ENCODE data around the gene INPP4B.
A peak's percentile ranks its signal among the peaks of the same experiment; 100 is the strongest.

The INPP4B gene

GRCh38 chr4:142231787-142232186 lies 614.3 kb downstream of the INPP4B start:
- Histone ChIP-seq H3K9ac (no peak overlapping the region), H4K20me1 (no peaks in the 10 kb centered on the region), H3K4me3 (no peak overlapping the region), H3K36me3 (no peaks in the 10 kb centered on the region), H3K27ac (no peak overlapping the region), H3K4me2 (no peak overlapping the region), H3K4me1 (no peaks in the 10 kb centered on the region), H3K27me3 (no peaks in the 10 kb centered on the region), H3K9me3 (no peaks in the 10 kb centered on the region)
- no peak for TF ChIP-seq Cebpa-rat (IDR thresholded peaks at IDR 0.05)

DNA sequence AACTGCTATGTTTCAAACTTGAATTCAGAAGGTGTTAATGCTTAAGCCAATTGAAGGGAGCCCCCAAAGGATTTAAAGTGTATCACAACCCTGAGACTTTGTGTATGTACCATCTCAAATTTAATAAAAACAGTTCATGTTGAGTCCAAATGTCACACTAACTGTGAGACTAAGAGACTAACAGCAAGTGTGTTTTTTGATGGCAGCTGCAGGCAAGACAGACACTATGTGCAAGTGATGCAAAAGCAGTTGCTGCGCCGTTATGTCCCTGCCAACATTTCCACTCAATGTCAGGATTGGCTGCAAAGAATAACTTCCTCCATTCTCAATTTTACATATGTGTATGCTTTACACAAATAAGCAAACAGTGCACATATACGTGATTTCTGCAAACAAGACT lies 615.1 kb downstream of the INPP4B start:
- no peak for TF ChIP-seq Cebpa-rat (IDR thresholded peaks at IDR 0.05)
- Histone ChIP-seq H4K20me1 (no peaks in the 10 kb centered on the region), H3K9me3 (no peaks in the 10 kb centered on the region), H3K36me3 (no peaks in the 10 kb centered on the region), H3K27ac (no peak overlapping the region), H3K27me3 (no peaks in the 10 kb centered on the region), H3K4me2 (no peak overlapping the region), H3K9ac (no peak overlapping the region), H3K4me1 (no peaks in the 10 kb centered on the region), H3K4me3 (no peak overlapping the region)

DNA sequence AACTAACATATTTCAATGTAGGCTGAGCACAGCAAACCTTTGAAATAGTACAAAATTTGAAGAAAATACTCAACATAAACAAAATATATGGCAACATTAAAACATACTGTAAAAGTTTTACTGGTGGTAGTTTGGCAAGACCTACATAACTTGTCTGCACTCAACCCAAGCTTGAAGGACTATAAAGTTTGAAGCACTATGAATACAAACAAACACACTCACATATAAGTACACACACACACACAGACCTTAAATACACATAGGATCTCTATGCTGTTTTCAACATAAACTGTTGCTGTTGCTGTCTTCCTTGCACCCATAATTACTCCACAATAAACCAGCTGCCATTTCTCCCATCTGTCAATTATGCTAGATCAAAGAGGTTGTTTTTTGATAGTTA lies 620.1 kb downstream of the INPP4B start:
- Histone ChIP-seq H3K4me3 (no peak overlapping the region), H3K4me1 (no peaks in the 10 kb centered on the region), H3K27me3 (no peaks in the 10 kb centered on the region), H3K36me3 (no peaks in the 10 kb centered on the region), H4K20me1 (no peaks in the 10 kb centered on the region), H3K4me2 (no peak overlapping the region), H3K9ac (no peak overlapping the region), H3K9me3 (no peaks in the 10 kb centered on the region), H3K27ac (no peak overlapping the region)
- TF ChIP-seq Cebpa-rat (IDR thresholded peaks at IDR 0.05), result no peak

DNA sequence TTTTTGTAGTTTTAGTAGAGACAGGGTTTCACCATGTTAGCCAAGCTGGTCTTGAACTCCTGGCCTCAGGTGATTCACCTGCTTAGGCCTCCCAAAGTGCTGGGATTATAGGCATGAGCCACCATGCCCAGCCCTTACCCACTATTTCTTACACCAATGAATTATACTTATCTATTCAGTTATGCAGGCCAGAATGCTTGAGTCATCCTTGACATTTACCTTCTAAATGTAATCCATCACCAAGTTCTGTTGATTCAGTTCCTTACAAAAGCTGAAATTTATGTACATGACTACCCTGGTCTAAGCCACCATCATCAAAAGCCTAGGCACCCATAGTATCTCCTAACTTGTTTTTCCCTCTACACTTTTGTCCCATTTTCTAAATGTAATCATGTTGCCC lies 624.0 kb downstream of the INPP4B start:
- H3K27ac ChIP-seq, result no peak overlapping the region
- no peak overlapping the region for H3K4me3 ChIP-seq

GRCh38 chr4:142218726-142219125 lies 627.4 kb downstream of the INPP4B start:
- TF ChIP-seq Cebpa-rat (IDR thresholded peaks at IDR 0.05), result no peak
- H4K20me1 ChIP-seq, result no peaks in the 10 kb centered on the region
- H3K4me1 ChIP-seq, result no peaks in the 10 kb centered on the region
- H3K4me2 ChIP-seq, result no peak overlapping the region
- H3K27me3 ChIP-seq, result no peaks in the 10 kb centered on the region
- no peaks in the 10 kb centered on the region for H3K9me3 ChIP-seq
- no peak overlapping the region for H3K27ac ChIP-seq
- H3K36me3 ChIP-seq, result no peaks in the 10 kb centered on the region
- H3K9ac ChIP-seq, result no peak overlapping the region
- no peak overlapping the region for H3K4me3 ChIP-seq

More for the DNA sequence above, 624.0 kb downstream of the INPP4B start:
- Histone ChIP-seq H3K9ac (no peak overlapping the region), H3K27me3 (no peaks in the 10 kb centered on the region), H3K36me3 (no peaks in the 10 kb centered on the region), H3K4me1 (no peaks in the 10 kb centered on the region), H4K20me1 (no peaks in the 10 kb centered on the region), H3K4me2 (no peak overlapping the region), H3K9me3 (no peaks in the 10 kb centered on the region)
- no peak for TF ChIP-seq Cebpa-rat (IDR thresholded peaks at IDR 0.05)

DNA sequence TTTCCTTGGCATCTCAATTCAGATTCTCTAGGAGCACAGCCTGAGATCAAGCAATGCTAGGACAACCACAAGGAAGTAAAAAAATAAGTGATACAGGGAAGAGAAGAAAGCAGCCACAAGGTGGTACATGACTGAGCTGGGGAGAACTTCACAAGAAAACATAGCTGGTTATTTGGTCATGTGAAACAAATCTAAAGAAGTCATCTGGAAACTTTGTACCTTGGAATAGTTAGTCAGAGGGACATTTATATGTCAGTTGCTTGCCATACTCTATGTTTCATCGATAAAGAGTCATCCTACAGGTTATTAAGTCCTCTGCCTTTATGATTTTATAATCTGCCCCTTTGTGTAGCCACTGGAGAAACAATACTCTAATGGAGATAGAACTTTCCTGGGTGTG lies 634.7 kb downstream of the INPP4B start:
- H4K20me1 ChIP-seq, result no peaks in the 10 kb centered on the region
- no peaks in the 10 kb centered on the region for H3K4me1 ChIP-seq
- H3K36me3 ChIP-seq, result no peaks in the 10 kb centered on the region
- no peak overlapping the region for H3K9ac ChIP-seq
- H3K4me2 ChIP-seq, result no peak overlapping the region
- no peaks in the 10 kb centered on the region for H3K27me3 ChIP-seq
- no peaks in the 10 kb centered on the region for H3K9me3 ChIP-seq
- H3K27ac ChIP-seq, result no peak overlapping the region
- no peak for TF ChIP-seq Cebpa-rat (IDR thresholded peaks at IDR 0.05)
- H3K4me3 ChIP-seq, result no peak overlapping the region

DNA sequence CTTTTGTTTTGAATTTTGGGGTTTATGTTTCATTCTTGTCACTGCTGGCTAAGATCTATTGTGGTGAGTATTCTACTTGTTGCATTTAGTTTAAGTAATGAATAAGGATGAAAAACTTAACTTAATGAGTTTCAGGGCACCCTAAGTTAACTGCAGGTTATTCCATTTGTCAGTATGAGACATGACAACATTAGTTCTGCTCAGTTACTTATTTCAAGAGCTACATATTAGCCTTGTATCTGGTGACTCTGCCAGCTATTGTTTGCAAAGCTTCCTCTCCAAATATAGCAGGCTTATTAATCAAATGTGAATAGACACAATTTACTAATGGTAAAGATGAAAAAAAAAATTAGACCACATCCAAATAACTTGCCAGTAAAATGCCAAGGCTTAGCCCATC lies 642.6 kb downstream of the INPP4B start:
- Histone ChIP-seq H3K27me3 (no peaks in the 10 kb centered on the region), H4K20me1 (no peaks in the 10 kb centered on the region), H3K4me3 (no peak overlapping the region), H3K9me3 (no peaks in the 10 kb centered on the region), H3K4me1 (peaks cover 7% of the 10 kb centered on the region), H3K4me2 (no peak overlapping the region), H3K9ac (no peak overlapping the region), H3K36me3 (no peaks in the 10 kb centered on the region), H3K27ac (no peak overlapping the region)
- TF ChIP-seq Cebpa-rat (IDR thresholded peaks at IDR 0.05), result no peak

DNA sequence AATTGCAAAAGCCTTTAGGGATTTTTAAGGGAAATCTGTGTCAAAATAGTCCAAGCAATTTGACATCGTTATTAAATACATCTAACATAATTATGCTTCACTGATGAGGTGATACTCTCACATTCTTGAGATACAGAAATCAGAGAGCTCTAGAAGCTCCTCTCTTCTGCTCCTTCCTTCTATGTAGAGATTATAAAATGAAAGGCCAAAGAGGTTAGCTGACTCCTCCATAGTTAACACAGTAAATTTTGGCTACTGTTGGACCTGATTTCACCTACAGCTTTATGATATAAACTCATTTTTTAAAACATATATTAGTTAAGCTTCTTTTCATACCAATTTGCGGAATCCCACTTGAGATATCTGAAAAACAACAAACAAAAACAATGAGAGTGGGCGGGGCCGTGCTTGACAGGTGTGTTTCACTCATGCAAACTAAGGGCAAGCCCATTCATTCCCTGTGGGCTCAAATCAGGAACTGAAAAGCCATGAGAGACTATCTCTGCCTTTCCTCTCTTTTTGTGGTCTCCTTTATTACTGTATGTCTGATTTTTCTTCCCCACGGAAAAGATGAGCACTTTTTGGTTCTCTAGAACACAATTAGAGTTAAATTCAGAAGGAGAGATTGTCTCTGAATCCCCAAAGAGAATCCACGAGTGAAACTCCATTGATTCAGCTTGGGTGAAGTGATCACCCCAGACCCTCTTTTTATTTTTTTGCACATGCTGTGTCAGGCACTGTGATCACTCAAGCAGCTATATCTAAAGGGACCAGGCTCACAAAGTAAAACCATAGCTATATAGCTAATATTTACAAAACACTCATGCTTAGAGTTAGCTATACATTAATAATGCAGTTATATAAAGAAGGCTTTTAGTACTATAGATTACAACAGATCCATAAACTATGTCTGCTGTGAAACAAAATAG lies 643.4 kb downstream of the INPP4B start:
- Histone ChIP-seq H3K9me3 (no peaks in the 10 kb centered on the region), H3K27ac (no peak overlapping the region), H3K4me3 (no peak overlapping the region), H3K4me1 (peaks cover 7% of the 10 kb centered on the region), H3K4me2 (peak overlapping the region; percentile 50; the same call in 1 of the 2 replicates), H3K27me3 (no peaks in the 10 kb centered on the region), H3K36me3 (no peaks in the 10 kb centered on the region), H4K20me1 (no peaks in the 10 kb centered on the region), H3K9ac (no peak overlapping the region)
- TF ChIP-seq Cebpa-rat (IDR thresholded peaks at IDR 0.05), result no peak

DNA sequence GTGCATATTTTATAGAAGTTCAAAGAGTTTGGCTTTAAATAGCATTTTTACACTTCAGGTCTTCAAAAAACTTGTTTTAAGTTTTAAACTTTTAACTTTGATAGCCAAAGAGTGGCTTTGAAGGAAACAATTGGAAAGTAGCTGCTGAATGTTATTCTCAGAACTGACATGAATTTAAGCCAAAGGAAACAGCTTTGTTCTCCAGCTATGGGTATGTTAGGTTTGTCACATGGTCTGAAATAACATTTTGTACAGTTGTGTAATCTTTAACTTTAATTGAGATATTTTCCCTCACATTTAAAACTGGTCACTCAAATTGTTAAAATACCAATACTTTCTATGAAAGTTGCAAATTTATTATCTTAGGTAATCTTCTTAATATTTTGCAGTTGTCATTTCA lies 645.1 kb downstream of the INPP4B start:
- H3K4me1 ChIP-seq, result peaks cover 7% of the 10 kb centered on the region
- no peak overlapping the region for H3K4me3 ChIP-seq
- H3K9me3 ChIP-seq, result no peaks in the 10 kb centered on the region
- no peak overlapping the region for H3K9ac ChIP-seq
- TF ChIP-seq Cebpa-rat (IDR thresholded peaks at IDR 0.05), result no peak
- no peak overlapping the region for H3K27ac ChIP-seq
- no peaks in the 10 kb centered on the region for H4K20me1 ChIP-seq
- no peaks in the 10 kb centered on the region for H3K36me3 ChIP-seq
- no peak overlapping the region for H3K4me2 ChIP-seq
- H3K27me3 ChIP-seq, result no peaks in the 10 kb centered on the region

DNA sequence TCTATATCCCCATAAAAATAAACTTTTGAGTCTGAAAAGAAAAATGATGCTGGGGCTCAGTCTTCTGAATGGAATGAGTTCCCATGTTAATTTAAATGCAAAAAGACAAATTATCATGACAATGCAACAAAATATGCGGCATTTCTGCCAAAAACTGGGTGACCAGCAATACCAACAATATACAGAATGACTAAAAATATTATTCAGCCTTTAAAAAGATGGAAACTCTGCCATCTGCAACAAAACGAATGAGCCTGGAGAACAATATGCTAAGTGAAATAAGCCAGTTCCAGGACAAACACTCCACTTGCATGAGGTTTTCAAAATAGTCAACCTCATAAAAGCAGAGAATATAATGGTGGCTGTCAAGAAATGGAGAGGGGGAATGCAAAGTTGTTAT lies 651.2 kb downstream of the INPP4B start:
- H4K20me1 ChIP-seq, result no peaks in the 10 kb centered on the region
- H3K27me3 ChIP-seq, result no peaks in the 10 kb centered on the region
- no peaks in the 10 kb centered on the region for H3K36me3 ChIP-seq
- no peak for TF ChIP-seq Cebpa-rat (IDR thresholded peaks at IDR 0.05)
- H3K4me3 ChIP-seq, result no peak overlapping the region
- H3K9me3 ChIP-seq, result no peaks in the 10 kb centered on the region
- no peak overlapping the region for H3K9ac ChIP-seq
- no peak overlapping the region for H3K27ac ChIP-seq
- H3K4me2 ChIP-seq, result no peak overlapping the region
- no peaks in the 10 kb centered on the region for H3K4me1 ChIP-seq
